Activated CD4-positive, alpha-beta T cell treated with anti-CD3 and anti-CD28 coated beads, Interleukin-2, amount 50 U/mL, for 4 hours (primary cell): Measurements from ENCODE around the gene CDKL2.
"Not testable (repeated sequence)": the region's sequence is repeated elsewhere in the genome, so short reads cannot be mapped to it uniquely, and the experiment has no call there.

ENCODE experiments used
- DNase-seq, 2 experiments: peaks; one replicate each; pipeline ENCODE4 v3.0.0-alpha.2; 2020

CDKL2 gene

GRCh38 chr4:75630174-75630936, at the start of gene CDKL2:
Gene CDKL2, minus strand, starts transcription at chr4:75630528. Its CDS starts 4,540 bp downstream, at chr4:75625988.
- DNase-seq, result peak; percentile 89 to 90

- no peak for DNase-seq
These were observed 48.6 kb upstream of the CDKL2 start for GRCh38 chr4:75678965-75679364.

- DNase-seq, result no peak
These were observed 48.1 kb upstream of the CDKL2 start for GRCh38 chr4:75678473-75678872.

DNA sequence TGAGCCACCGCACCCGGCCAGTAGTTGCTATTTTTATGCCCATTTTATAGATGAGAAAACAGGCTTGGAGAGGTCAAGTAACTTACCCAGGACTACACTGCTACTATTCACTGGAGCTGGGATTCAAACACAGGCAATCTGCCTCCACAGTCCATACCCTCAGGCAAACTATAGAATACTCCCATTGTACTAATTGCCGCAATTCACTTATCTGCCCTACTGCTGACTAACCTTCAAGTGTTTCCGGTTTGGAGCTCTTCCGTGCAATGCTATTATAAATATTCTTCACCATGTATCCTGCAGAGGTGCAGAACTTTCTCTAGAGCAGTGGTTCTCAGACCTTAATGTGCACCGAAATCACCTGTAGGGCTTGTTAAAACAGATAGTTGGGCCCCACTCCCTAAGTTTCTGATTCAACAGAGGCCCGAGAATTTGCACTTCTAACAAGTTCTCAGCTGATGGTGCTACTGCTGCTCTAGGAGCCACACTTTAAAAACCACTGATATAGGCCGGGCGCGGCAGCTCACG, 44.7 kb upstream of the CDKL2 start:
- no peak for DNase-seq

DNA sequence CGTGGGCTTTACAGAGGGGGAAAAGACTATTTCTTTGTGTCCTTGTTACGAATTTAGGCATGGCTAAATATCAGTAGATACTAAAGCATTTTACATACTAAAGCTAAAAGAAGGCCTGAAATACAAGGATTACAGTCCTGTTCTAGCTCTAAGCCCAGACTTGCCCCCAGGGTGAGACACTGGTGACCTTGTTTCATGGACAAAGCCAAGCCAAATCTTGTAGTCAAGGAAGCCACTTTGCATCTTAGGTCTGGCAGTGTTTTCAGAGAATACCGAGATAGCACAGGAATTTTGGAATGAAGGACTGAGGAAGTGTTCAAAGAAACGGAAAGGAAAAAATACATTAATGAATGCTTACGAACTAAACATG, 43.6 kb upstream of the CDKL2 start:
- DNase-seq, result no peak

DNA sequence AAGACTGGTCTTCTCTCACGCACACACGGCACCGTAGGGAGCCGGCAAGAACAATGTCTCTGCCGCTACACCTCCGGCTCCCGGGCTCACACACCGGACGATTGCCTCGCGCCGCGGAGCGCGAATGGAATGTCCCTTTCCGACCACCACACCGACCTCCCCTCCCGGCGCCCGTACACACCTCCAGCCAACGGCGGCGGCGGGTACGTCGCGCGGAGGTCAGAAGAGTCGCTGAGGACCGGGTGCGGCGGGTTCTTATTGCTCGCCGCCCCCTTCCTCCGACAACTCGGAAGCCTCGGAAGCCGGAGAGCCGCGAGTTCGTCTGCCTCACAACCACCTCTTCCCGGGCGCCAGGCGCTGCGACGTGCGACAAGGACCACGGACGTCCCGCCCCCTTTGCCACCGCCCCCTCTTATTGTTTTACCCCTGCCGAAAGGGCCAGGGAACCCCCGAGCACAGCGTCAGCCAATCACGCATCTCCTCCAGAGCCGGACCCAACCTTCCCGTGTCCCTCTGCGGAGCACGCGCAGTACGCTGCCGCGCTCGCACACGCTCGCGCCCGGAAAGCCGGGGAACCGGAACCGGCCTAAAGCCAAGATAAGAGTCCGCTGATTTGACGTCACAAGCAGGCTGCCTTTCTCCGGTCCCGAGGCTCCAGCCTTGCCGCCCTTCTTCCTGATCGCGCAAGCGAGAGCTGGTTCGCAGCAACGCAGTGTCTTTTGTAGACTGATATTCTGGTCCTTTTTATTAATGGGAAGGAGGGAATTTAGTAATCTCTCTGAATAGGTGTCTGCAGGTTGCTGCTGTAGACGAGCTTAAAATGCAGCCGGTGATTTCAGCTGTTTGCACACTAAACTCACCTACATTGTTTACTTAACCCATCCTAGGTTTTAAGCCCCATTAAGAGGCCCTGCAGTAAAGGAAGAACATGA, 43.0 kb upstream of the CDKL2 start, which contains the start of gene G3BP2:
Gene G3BP2, minus strand, starts transcription at position 385 of the 932 bp plus-strand sequence. CDS start 11,386 bp downstream, outside the sequence.
- peak; percentile 97 to 98 for DNase-seq

- DNase-seq, result peak; percentile 75
These were observed 42.2 kb upstream of the CDKL2 start for GRCh38 chr4:75672461-75673026.

DNA sequence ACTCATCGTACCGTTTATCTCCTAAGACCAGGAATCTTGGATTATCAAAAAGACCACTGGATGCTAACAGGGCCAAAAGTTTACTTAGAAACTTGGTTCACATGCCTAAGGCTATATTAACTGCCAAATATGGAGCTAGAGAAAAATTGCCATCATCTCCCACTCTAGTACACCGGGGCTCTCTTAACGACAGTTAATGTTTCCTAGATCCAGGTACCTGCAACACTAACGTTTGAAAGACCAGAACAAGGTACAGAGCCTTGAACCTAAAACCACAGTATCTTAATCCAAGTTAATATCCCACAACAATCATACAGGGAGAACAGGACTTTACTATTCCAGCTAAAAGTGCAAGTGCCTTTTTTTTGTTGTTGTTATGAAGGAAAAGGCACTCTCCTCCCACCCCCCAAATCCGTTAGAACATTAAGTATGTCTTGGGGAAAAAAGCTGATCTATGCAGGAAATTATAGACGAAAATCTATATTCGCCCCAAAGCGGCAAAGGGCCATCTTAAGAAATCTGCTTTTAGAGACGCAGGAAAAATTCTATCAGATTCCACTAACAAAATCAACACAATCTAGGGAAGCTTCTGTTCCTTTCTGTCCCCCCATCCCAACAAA, 41.6 kb upstream of the CDKL2 start:
- no peak for DNase-seq

DNA sequence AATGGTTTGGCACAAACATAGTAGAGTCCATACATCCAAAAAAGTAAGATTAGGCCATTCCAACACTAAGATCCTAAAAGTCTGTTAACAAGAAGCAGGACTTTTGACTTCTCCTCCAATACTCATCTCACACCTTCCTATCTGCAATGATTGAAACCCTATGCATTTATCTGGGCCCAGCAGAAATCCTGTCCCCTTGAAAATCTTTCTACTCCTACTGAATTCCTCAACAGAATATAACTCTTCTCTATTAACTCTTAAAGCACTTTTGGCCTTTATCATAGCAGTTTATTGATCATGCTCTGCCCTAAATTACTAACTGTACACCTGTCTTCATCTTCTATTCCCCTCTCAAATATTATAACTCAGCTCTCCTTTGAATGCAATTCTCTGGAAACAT, 38.3 kb upstream of the CDKL2 start:
- DNase-seq, result no peak

DNA sequence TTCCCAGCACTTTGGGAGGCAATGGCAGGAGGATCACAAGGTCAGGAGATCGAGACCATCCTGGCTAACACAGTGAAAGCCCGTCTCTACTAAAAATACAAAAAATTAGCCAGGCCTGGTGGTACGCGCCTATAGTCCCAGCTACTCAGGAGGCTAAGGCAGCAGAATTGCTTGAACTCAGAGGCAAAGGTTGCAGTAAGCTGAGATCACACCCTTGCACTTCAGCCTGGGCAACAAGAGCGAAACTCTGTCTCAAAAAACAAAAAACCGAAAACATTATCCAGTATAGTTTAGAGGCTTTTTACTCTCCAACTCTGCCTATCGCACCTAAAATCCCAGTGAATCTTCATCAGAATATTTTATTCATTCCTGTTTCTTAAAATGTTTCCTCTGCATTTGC, 37.3 kb upstream of the CDKL2 start:
- DNase-seq, result not testable (repeated sequence)

DNA sequence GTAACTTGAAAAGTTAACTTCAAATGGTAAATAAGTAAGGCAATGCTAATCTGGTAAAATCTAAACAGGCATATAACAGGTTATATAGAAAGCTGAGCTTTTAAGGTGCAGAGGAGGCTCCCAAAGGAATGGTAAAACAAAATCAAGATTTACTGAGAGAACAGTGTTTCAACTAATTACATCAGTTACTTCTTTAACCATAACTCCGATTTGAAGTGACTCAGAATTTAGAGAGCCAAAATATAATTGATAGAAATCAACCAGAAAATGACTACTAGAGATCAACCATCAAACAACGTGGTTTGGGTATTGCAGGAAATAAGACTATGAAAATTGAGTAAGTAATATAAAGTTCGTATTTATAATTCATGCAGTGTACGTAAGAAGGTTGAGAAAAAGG, 36.0 kb upstream of the CDKL2 start:
- DNase-seq, result no peak

DNA sequence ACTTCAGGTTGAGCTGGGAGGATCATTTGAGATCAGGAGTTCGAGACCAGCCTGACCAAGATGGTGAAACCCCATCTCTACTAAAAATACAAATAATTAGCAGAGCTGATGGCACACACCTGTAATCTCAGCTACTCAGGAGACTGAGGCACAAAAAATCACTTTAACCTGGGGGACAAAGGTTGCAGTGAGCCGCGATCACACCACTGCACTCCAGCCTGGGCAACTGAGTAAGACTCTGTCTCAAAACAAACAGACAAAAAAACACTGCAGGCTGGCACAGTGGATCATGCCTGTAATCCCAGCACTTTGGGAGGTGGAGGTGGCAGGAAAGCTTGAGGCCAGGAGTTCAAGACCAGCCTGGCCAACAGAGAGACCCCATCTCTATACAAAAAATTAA, 34.3 kb upstream of the CDKL2 start:
- DNase-seq, result not testable (repeated sequence)

- DNase-seq, result no peak
These were observed 32.3 kb upstream of the CDKL2 start for GRCh38 chr4:75662626-75663025.

DNA sequence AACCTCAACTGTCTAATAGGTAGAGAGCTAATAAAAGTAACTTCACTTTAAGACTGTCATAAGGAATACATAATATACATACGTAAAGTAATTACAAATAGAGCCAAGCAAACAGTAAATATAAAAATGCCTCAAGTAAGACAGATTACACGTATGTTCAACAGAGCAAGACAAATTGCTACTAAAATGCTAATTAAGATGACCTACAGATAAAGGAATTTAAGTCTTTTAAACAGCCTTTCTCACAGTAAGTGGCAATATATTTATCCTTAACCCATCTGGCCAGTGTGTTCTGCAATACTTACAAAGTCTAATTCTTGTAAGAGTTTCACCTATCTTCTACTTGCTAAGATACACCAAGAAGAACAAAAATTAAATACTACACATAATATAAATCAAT, 30.2 kb upstream of the CDKL2 start:
- no peak for DNase-seq

DNA sequence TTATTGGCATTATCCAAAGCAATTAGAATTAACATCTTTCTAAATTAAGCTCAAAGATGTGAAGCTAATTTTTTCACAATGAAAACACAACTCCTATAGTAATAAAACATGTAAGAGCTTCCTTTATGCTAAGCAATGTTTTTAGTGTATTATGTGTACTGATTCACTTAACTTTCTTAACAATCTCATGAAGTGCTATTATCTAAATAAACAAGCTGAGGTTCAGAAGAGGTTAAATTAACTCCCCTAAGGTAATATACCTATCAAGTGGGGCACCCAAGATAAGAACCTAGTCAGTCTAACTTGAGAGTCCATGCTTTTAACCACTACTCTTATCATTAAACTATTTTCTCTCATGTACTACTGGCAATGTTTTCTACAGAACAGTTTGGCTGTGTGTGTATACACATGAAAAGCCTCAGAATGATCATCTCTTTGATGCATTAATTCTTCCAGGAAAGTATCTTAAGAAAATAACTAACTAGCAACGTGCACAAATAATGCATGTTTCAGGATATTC, 29.2 kb upstream of the CDKL2 start:
- DNase-seq, result no peak

DNA sequence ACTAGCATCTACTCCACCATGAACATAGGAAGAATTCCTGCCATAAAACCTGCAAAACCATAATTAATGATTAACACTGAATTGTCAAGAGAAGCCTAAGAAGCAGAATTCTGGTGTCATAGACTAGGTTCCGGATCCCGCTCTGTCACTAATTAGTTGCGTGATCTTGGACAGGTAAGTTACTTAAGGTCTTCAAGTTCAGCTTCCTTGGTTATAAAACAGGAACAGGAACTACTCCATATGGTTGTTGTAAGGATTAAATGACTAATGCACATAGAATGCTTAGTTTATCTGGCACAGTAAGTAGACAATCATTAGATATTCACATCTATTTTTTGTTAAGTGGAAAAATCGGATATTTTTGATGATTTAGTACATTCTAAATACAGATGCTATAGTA, 28.5 kb upstream of the CDKL2 start:
- no peak for DNase-seq

- DNase-seq, result no peak
These were observed 25.2 kb upstream of the CDKL2 start for GRCh38 chr4:75655562-75655961.

- no peak for DNase-seq
These were observed 24.6 kb upstream of the CDKL2 start for GRCh38 chr4:75654905-75655304.

- DNase-seq, result no peak
These were observed 23.6 kb upstream of the CDKL2 start for GRCh38 chr4:75653845-75654503.

DNA sequence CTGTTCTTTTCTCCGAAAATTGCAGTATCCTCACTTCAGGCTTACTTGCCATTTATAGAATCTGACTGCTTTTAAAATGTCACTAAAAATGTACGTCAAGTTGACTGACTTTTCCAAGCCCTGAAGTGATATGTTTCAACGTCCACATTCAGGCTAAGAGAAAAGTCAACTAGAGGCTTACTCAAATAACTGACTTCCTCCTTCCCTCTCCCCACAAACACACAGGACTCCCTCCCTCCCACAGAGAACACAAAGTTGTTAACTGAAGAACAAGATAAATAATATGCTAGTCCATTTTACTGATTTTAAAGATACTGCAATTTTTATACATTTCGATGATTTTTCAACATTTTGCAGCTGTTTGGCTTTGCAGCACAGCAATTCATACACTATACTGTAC, 13.8 kb upstream of the CDKL2 start:
- no peak for DNase-seq

DNA sequence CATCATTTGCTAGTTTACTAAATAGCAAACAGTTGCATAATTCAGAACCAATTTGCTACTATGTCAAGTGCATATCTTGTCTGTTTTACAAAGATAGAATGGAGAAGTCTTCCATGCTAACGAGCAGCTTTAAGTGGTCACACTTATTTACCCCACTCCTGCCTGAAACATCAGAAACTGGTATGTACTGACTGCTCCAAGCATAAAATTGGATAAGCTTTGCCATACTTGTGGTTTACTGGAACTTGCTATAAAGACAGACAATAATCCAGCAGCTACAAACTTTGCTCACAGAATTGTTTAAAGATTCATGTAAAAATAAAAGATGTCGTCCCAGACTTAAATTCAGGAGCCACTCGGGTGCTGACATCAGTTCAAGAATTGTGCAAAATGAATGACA, 13.3 kb upstream of the CDKL2 start:
- no peak for DNase-seq

DNA sequence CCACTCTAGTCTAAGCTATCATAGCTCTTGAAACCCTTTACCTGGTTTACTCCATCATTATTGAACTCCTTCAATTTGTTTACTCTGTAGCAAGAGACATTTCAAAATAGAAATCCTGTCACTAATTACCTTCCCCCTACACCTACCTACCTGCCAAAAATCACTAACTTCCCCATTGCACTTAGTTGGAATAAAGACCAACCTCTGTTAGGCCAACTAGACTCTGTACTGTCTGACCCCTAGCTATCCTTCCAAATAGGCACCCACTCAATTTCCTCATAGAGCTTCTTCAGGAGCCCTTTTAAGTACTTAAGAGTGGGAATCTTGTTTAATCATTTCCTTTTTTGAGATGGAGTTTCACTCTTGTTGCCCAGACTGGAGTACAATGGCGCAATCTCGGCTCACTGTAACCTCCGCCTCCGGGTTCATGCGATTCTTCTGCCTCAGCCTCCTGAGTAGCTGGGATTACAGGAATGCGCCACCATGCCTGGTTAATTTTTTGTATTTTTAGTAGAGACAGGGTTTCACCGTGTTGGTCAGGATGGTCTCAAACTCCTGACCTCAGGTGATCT, 8.9 kb upstream of the CDKL2 start:
- no peak for DNase-seq
